ENCODE data around the gene C1orf21. TPM values are rescaled to one million over a fixed set of nuclear protein-coding genes. Genes with fewer than 3 reads are reported as not detected.

The C1orf21 gene
- total and polyA plus RNA-seq, 10 donors = 9.7 to 60.4 (median 26.7) TPM

- Histone ChIP-seq H3K4me1 (no peaks in the 10 kb centered on the region), H3K27ac (no peak overlapping the region), H3K9me3 (no peaks in the 10 kb centered on the region), H3K27me3 (replicated peaks in 1 of 7) (no peaks in the 10 kb centered on the region), H3K36me3 (no peaks in the 10 kb centered on the region), H3K4me3 (no peak overlapping the region)
- intact Hi-C loops (cut with DNase I; ENCODE audit: low total_unique reads) = no loop called here
- TF ChIP-seq CTCF (IDR thresholded peaks at IDR 0.05 in 8 of 11, conservative IDR thresholded peaks at IDR 0.05 in 3 of 11) (no peak), POLR2A (IDR thresholded peaks at IDR 0.05) (no peak), POLR2AphosphoS5 (IDR thresholded peaks at IDR 0.05) (no peak)
- WGBS, 5 donors = 77 to 85% (median 82%) methylated on average over 9 of the region's 9 CpGs
- no peak for DNase-seq
Measured at GRCh38 chr1:184672013-184672726, 285.3 kb downstream of the C1orf21 start.

GRCh38 chr1:184673305-184673704, 286.5 kb downstream of the C1orf21 start:
- intact Hi-C loops (cut with DNase I; ENCODE audit: low total_unique reads) = no loop called here

GRCh38 chr1:184677344-184677743, 290.5 kb downstream of the C1orf21 start:
- Histone ChIP-seq H3K36me3 (no peaks in the 10 kb centered on the region), H3K27ac (no peak overlapping the region), H3K4me1 (no peaks in the 10 kb centered on the region), H3K4me3 (no peak overlapping the region), H3K27me3 (replicated peaks in 1 of 7) (no peaks in the 10 kb centered on the region), H3K9me3 (peaks cover 0 to 31% (median 23%) of the 10 kb centered on the region in 8 donors)
- TF ChIP-seq CTCF (IDR thresholded peaks at IDR 0.05 in 8 of 11, conservative IDR thresholded peaks at IDR 0.05 in 3 of 11) (no peak), POLR2A (IDR thresholded peaks at IDR 0.05) (no peak), POLR2AphosphoS5 (IDR thresholded peaks at IDR 0.05) (no peak)
- intact Hi-C loops (cut with DNase I; ENCODE audit: low total_unique reads) = no loop called here
- no peak for DNase-seq

More at GRCh38 chr1:184673305-184673704, 286.5 kb downstream of the C1orf21 start:
- WGBS, 5 donors = 79 to 87% (median 85%) methylated on average over 9 of the region's 9 CpGs
- TF ChIP-seq CTCF (IDR thresholded peaks at IDR 0.05 in 8 of 11, conservative IDR thresholded peaks at IDR 0.05 in 3 of 11) (no peak), POLR2A (IDR thresholded peaks at IDR 0.05) (no peak), POLR2AphosphoS5 (IDR thresholded peaks at IDR 0.05) (no peak)
- H3K27ac ChIP-seq = no peak overlapping the region
- H3K4me1 ChIP-seq = no peaks in the 10 kb centered on the region
- no peaks in the 10 kb centered on the region for H3K36me3 ChIP-seq
- H3K9me3 ChIP-seq = no peaks in the 10 kb centered on the region
- no peaks in the 10 kb centered on the region for H3K27me3 ChIP-seq (replicated peaks in 1 of 7)
- no peak overlapping the region for H3K4me3 ChIP-seq
- no peak for DNase-seq
